Measurements from ENCODE around the gene ERC2.

DNA sequence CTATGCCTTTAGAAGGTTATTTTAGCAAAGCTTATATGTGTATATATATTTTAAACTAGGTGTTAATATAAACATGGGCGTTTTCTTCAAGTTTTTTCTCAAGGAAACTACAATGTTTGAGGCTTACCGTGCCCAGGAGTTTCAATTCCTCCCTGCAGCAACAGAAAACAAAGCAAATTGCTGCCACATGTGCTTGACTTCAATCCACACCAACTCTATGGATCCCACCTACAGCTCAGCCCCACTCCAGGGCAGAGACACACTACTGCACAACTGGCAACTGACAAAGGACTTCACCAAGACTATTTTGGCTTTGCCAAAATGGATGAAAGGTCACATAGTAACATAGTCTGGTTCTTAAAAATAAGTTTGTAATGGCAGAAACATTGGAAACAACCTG is 346.6 kb downstream of the ERC2 start:
- TF ChIP-seq POLR2A (IDR thresholded peaks at IDR 0.05; ENCODE audit: low read depth, low read length) (no peak), JUN (IDR thresholded peaks at IDR 0.05; ENCODE audit: borderline replicate concordance, insufficient read depth, insufficient read length, low read depth) (no peak), CTCF (IDR thresholded peaks at IDR 0.05; ENCODE audit: extremely low read depth in 1 of 2, insufficient read depth in 1 of 2, low read depth in 1 of 2, low read length in 2 of 2) (no peak), POLR2AphosphoS5 (IDR thresholded peaks at IDR 0.05; ENCODE audit: insufficient read depth, low read depth, low read length) (no peak)
